Islet of Langerhans (tissue), 1 donor: ENCODE data around the gene RASAL1.
"Not testable (repeated sequence)": the region's sequence is repeated elsewhere in the genome, so short reads cannot be mapped to it uniquely, and the experiment has no call there.

ENCODE experiments used
- FAIRE-seq: peaks from one replicate; lab custom pipeline; 2011; peaks lifted over from hg19 to GRCh38; lab: Jason Lieb, UNC

The RASAL1 gene

GRCh38 chr12:113141716-113142115 is 6.2 kb upstream of the RASAL1 start:
- FAIRE-seq, result not testable (repeated sequence)

GRCh38 chr12:113140706-113141105 is 5.1 kb upstream of the RASAL1 start:
- no peak for FAIRE-seq

- no peak for FAIRE-seq
These were observed 3.3 kb upstream of the RASAL1 start for GRCh38 chr12:113138826-113139225.

GRCh38 chr12:113137861-113138783 is 2.6 kb upstream of the RASAL1 start:
- FAIRE-seq, result no peak

- no peak for FAIRE-seq
These were observed 1.5 kb upstream of the RASAL1 start for GRCh38 chr12:113136990-113137511.

GRCh38 chr12:113136128-113136989 is 798 bp upstream of the RASAL1 start:
- FAIRE-seq, result no peak

GRCh38 chr12:113134521-113134951 is 1.0 kb downstream of the RASAL1 start:
- FAIRE-seq, result no peak

GRCh38 chr12:113134071-113134470 is 1.5 kb downstream of the RASAL1 start:
- FAIRE-seq, result no peak

- FAIRE-seq, result no peak
These were observed 1.9 kb downstream of the RASAL1 start for GRCh38 chr12:113133666-113134065.

- FAIRE-seq, result no peak
These were observed 2.5 kb downstream of the RASAL1 start for GRCh38 chr12:113133036-113133435.

GRCh38 chr12:113131556-113131955 is 4.0 kb downstream of the RASAL1 start:
- no peak for FAIRE-seq

GRCh38 chr12:113130457-113131135 is 5.0 kb downstream of the RASAL1 start:
- FAIRE-seq, result no peak

- no peak for FAIRE-seq
These were observed 5.7 kb downstream of the RASAL1 start for GRCh38 chr12:113129664-113130456.

- FAIRE-seq, result no peak
These were observed 6.5 kb downstream of the RASAL1 start for GRCh38 chr12:113128802-113129663.

GRCh38 chr12:113127791-113128199 is 7.8 kb downstream of the RASAL1 start:
- no peak for FAIRE-seq

GRCh38 chr12:113120670-113121370 is 14.7 kb downstream of the RASAL1 start:
- FAIRE-seq, result no peak

- FAIRE-seq, result no peak
These were observed 15.4 kb downstream of the RASAL1 start for GRCh38 chr12:113119980-113120669.

- FAIRE-seq, result no peak
These were observed 17.4 kb downstream of the RASAL1 start for GRCh38 chr12:113118142-113118541.

- not testable (repeated sequence) for FAIRE-seq
These were observed 17.9 kb downstream of the RASAL1 start for GRCh38 chr12:113117684-113118083.
